ENCODE results near the gene EIF3F.

The EIF3F gene

DNA sequence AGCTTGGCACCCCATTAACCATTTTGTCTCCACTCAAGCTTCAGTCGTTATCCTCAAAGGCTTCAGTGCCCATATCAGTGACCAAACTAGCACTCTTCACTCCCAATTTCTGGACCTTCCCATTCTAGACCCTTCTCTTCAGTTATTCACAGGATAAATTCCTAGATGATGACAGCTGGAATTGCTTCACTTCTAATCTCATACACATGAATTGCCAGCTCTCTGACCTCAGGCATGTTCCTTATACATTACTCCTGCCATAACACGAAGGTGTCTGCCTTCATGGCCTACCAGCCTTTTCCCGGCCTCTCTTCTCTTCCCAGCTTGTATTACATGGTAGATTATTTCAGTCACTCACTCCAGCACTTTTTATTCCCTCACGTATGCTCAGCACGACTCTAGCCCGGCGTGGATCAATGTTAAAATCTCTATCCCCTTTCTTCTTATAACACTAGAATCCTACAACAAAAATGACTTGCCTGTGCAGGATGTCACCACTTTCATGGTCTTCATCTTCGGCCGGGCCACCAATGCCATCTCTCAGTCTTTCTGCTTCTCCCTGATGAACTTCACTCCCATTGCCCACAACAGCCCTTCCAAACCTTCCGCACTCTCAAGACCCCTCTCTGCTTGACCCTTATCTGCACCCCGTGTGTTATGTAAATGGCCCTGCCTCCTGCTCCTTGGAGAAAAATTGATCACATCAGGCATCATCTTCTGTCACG, 36.9 kb downstream of the EIF3F start:
- no peaks in the 10 kb centered on the region for H3K36me3 Mint-ChIP-seq (ENCODE audit: low read depth)
- H3K9me3 Mint-ChIP-seq: no peaks in the 10 kb centered on the region
- H3K4me1 Mint-ChIP-seq (ENCODE audit: low read depth): peaks cover 12% of the 10 kb centered on the region
- peaks cover 27% of the 10 kb centered on the region for H3K27me3 Mint-ChIP-seq
- no peak overlapping the region for H3K27ac Mint-ChIP-seq
- H3K4me3 Mint-ChIP-seq: no peak overlapping the region

DNA sequence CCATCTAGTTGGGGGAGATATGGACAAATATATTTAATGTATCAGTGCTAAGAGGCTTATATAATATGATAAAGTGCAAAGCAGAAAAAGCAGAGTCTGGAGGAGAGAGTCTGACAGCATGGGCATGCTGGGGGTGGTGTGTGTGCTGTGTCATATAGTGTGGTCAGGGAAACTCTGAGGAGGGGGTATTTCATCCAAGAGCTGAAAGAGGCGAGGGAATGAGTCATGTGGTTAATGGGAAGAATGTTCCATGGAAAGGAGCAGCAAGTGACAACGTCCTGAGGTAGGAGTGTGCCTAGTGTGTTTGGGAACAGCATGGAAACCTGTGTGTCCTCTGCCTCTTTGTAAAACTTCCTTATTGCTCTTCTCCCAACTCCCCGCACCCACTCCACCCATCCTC, 38.0 kb downstream of the EIF3F start:
- H3K36me3 Mint-ChIP-seq (ENCODE audit: low read depth): no peaks in the 10 kb centered on the region
- no peak overlapping the region for H3K27ac Mint-ChIP-seq
- H3K4me1 Mint-ChIP-seq (ENCODE audit: low read depth): peaks cover 9% of the 10 kb centered on the region
- H3K9me3 Mint-ChIP-seq: no peaks in the 10 kb centered on the region
- peaks cover 33% of the 10 kb centered on the region for H3K27me3 Mint-ChIP-seq
- no peak overlapping the region for H3K4me3 Mint-ChIP-seq

DNA sequence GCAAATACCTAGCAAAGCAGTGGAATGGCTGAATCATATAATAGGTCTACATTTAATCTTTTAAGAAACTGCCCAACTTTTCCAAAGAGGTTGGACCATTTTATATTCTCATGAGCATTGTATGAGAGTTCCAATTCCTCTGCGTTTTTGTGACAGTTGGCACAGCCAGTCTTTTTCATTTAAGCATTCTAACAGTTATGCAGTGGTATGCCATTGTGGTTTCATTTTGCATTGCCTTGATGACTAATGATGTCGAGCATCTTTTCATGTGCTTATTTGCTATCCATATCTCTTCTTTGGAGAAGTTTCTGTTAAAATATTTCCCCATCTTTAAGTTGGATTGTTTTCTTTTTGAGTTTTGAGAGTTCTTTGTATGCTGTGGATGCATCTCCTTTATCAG, 38.7 kb downstream of the EIF3F start:
- no peaks in the 10 kb centered on the region for H3K9me3 Mint-ChIP-seq
- H3K27ac Mint-ChIP-seq: no peak overlapping the region

DNA sequence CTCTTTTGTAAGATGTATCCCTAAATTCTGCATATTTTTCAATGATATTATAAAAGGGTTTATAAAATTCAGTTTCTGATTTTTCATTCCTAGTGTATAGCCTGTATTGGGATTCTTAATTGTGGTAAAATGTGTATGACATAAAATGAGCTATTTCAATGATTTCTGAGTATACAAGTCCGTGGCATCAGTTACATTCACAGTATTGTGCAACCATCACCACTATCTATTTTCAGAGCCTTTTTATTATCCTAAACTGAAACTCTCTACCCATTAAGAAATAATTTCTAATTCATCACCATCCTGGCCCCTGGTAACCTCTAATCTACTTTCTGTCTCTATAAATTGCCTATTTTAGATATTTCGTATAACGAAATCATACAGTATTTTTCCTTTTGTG, 39.8 kb downstream of the EIF3F start:
- no peaks in the 10 kb centered on the region for H3K36me3 Mint-ChIP-seq (ENCODE audit: low read depth)
- H3K9me3 Mint-ChIP-seq: no peaks in the 10 kb centered on the region
- peaks cover 29% of the 10 kb centered on the region for H3K27me3 Mint-ChIP-seq
- peaks cover 3% of the 10 kb centered on the region for H3K4me1 Mint-ChIP-seq (ENCODE audit: low read depth)
- no peak overlapping the region for H3K4me3 Mint-ChIP-seq
- H3K27ac Mint-ChIP-seq: no peak overlapping the region

More for the DNA sequence above, 38.7 kb downstream of the EIF3F start:
- H3K27me3 Mint-ChIP-seq: peaks cover 28% of the 10 kb centered on the region
- H3K4me3 Mint-ChIP-seq: no peak overlapping the region
- H3K4me1 Mint-ChIP-seq (ENCODE audit: low read depth): peaks cover 3% of the 10 kb centered on the region
- H3K36me3 Mint-ChIP-seq (ENCODE audit: low read depth): no peaks in the 10 kb centered on the region

DNA sequence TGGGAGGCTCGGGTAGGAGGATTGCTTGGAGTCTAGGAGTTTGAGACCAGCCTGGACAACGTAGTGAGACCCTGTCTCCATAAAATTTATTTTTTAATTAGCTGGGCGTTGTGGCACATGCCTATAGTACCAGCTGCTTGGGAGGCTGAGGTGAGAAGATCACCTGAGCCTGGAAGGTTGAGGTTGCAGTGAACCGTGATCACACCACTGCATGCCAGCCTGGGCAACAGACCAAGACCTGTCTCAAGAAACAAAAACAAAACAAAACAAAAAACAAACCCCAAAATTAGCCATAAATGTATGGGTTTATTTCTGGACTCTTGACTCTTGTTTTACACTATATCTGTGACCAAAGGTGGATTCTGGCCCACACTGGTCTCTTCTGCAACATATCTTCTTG, 41.6 kb downstream of the EIF3F start:
- Mint-ChIP-seq H3K4me3 (no peak overlapping the region), H3K27ac (no peak overlapping the region), H3K9me3 (no peaks in the 10 kb centered on the region), H3K27me3 (peaks cover 35% of the 10 kb centered on the region), H3K4me1 (ENCODE audit: low read depth) (peaks cover 3% of the 10 kb centered on the region), H3K36me3 (ENCODE audit: low read depth) (no peaks in the 10 kb centered on the region)

DNA sequence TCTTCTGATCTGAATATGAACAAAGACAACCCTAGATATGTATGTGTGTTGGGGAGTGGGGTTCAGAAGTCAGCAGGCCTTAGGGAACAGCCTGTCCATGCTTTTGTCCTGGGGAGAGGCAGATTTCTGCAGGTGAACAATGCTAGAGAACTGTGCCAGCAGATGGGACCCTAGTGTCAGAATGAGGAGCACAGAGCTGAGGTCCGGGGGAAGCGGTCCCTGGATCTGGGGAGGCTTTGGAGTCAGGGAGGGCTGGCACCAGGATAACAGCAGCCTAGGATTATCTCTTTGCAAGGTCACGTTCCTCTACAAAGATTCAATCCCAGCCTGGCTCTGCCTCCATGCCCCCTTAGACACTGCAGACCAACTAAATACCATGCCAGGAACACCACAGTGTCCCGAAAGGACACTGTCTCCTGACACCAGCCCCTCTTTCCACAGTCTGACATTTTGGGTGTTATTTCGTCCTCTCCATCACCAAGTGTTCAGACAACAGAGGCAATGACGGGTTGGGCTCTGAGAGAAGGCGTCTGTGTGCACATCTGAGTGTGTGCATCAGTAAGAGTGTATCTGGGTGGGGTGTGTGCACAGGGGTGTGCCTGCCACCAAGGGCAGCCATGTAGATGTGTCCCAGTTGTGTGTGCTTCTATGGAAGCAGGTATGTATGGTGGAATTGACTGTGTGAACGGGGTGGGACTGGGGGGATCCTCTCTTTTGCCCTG, 43.5 kb downstream of the EIF3F start:
- Mint-ChIP-seq H3K4me3 (no peak overlapping the region), H3K9me3 (no peaks in the 10 kb centered on the region), H3K27me3 (peaks cover 35% of the 10 kb centered on the region), H3K36me3 (ENCODE audit: low read depth) (no peaks in the 10 kb centered on the region), H3K27ac (no peak overlapping the region), H3K4me1 (ENCODE audit: low read depth) (peaks cover 3% of the 10 kb centered on the region)

DNA sequence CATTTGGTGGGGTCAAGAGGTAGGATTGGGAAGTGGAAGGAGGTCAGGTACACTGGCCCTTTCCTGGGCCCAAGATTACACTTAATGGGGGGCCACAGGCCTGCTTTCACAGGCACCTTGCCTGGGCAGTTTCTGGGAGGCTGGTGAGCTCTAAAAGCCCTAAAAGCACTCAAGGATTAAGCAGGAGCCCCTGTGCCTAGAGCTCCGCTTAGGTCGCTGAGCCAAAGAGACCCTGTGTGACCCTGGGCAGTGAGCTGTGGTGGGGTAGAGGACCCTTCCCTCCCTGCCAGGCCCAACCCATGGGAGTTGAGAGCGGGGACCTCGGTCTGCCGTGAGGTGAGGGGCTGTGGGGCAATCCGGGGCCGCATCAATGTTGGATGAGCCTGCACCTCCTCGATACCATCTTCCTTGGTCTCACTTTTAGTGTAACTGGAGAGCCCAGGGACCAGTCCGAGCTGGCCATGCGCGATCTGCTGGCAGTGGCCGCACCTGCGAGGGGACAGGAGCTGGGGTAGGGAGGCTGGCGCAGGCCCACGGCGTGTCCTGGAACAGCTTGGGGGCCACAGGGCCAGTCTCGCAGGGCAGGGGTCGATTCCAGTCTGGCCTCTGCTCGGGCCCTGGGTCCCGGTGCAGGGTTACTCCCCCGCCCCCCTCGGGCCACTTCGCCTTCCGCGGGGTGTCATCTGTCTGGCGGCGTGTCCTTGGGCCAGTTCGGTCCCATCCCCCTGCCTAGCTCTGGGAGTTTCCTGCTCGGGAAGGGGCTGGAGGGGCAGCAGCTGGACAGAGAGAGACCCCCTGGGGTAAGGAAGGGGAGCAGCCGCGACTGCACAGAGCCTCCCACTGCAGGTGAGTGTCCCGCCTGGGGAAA, 44.3 kb downstream of the EIF3F start:
- no peaks in the 10 kb centered on the region for H3K4me1 Mint-ChIP-seq (ENCODE audit: low read depth)

DNA sequence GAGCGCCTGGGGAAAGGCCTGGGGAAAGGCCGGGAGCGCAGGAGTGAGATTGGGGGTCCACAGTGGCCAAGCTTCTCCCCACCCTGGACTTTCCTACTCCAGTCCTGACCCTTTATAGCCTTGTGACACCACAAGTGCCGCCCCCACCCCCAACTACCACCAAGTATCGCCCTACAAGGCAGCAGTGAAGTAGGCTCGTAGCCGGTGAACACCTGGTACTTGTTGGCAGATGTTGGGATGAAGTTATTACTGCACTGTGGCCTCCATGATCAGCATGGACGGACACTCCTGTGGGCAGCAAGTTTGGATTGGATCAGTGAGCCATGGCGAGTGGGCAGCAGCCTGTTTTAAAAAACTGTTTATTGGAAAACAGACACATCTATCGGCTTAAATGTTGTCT, 45.0 kb downstream of the EIF3F start:
- Mint-ChIP-seq H3K27ac (no peak overlapping the region), H3K9me3 (no peaks in the 10 kb centered on the region), H3K4me1 (ENCODE audit: low read depth) (no peaks in the 10 kb centered on the region), H3K4me3 (no peak overlapping the region), H3K36me3 (ENCODE audit: low read depth) (no peaks in the 10 kb centered on the region), H3K27me3 (peaks cover 29% of the 10 kb centered on the region)

More for the DNA sequence above, 44.3 kb downstream of the EIF3F start:
- Mint-ChIP-seq H3K27me3 (peaks cover 32% of the 10 kb centered on the region), H3K4me3 (no peak overlapping the region), H3K9me3 (no peaks in the 10 kb centered on the region), H3K27ac (no peak overlapping the region), H3K36me3 (ENCODE audit: low read depth) (no peaks in the 10 kb centered on the region)

DNA sequence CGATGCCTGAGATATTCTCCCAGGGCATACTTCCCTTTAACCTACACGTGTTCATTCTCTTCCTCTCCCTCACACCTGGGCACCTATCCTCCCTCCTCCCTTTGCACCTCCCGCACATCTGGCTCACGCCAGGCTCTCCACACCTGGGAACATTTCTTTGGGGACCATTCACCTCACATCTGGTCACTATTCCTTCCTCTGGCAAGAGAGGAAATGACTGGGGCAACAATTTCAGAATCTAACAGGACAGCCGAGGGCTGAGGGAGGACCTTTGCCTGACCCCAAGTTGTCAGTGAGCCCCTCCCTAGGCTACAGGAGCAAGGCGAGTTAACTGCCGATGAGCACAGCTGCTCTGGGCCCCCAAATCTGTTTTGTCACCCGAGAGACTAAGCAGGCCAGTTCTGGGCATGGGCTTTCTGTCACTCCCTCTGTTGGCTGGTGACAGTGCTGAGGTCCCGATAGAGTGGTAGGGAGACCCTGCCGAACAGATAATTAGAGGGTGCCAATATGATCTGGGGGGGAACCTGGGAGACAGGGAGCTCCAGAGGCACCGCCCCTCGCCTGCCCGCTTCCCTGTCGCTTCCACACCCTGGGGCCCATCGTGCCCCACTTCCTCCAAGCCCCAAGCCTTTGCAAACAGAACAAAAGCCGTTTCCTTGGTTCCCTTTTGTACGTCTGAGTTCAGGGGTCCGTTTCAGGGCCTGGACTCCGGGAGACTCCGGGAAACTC, 45.6 kb downstream of the EIF3F start:
- no peaks in the 10 kb centered on the region for H3K36me3 Mint-ChIP-seq (ENCODE audit: low read depth)
- no peak overlapping the region for H3K27ac Mint-ChIP-seq
- H3K4me1 Mint-ChIP-seq (ENCODE audit: low read depth): no peaks in the 10 kb centered on the region
- no peak overlapping the region for H3K4me3 Mint-ChIP-seq
- no peaks in the 10 kb centered on the region for H3K9me3 Mint-ChIP-seq
- peaks cover 28% of the 10 kb centered on the region for H3K27me3 Mint-ChIP-seq

DNA sequence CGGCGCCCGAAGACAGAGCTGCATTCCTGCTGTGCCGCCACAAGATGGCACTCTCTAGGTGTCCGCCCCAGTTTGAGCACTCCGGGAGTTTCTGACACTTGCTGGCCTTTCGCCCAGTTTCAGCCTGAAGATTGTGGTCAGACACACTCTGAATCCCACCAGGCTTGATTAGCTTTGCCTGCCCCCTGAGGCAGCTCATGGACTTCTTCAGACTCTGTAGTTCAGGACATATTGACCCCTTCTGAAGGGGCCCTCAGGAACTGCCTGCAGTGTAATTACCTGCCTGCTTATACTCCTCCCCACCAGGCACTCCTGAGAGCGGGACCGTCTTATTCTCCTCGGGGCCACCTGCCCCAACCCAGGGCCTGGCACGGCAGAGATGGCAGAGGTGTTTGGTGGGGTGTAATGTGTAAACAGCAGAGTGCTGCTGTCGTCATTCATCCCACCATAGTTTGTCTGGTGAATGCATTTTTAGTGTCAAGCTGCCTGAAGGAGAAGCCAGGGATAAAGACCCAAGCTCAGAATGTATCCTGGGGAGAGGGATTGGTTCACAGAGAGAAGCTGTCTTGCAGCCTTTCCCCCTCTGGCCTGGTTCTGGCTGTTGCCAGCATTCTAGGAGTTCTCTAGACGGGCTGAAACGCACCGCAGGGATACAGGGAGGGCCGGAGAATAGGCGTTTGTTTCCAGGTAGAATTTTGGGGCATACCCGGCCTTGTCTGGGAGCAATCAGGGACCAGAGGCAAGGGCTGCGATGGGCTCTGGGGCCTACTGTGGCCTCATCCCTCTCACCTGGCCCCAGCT, 46.4 kb downstream of the EIF3F start:
- Mint-ChIP-seq H3K4me1 (ENCODE audit: low read depth) (no peaks in the 10 kb centered on the region), H3K9me3 (no peaks in the 10 kb centered on the region), H3K27ac (no peak overlapping the region), H3K27me3 (peaks cover 30% of the 10 kb centered on the region), H3K36me3 (ENCODE audit: low read depth) (no peaks in the 10 kb centered on the region), H3K4me3 (no peak overlapping the region)

DNA sequence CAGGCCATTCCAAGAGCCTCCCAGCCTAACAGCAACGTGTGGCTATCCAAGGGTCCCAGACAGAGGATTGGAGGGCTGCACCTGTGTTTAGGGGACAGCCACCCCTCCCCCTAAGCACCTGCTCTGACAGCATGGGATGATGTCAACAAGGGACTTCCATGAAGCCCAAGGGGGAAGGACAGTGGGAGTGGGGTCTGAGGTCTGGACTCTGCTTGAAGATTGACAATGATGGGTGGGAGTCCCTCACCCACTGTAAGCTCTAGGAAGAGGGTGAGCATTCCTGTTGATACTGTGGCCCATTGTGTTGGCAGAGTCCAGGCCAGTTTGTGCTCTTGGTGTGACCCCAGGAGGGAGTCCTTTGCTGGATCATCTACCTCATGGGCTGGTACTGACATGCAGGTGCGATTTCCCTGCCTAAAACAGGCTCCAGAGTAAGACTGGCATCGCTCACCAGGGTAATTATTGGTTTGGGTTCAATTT, 47.0 kb downstream of the EIF3F start:
- Mint-ChIP-seq H3K36me3 (ENCODE audit: low read depth) (no peaks in the 10 kb centered on the region), H3K4me3 (no peak overlapping the region), H3K4me1 (ENCODE audit: low read depth) (no peaks in the 10 kb centered on the region), H3K27me3 (peaks cover 27% of the 10 kb centered on the region), H3K27ac (no peak overlapping the region), H3K9me3 (no peaks in the 10 kb centered on the region)

DNA sequence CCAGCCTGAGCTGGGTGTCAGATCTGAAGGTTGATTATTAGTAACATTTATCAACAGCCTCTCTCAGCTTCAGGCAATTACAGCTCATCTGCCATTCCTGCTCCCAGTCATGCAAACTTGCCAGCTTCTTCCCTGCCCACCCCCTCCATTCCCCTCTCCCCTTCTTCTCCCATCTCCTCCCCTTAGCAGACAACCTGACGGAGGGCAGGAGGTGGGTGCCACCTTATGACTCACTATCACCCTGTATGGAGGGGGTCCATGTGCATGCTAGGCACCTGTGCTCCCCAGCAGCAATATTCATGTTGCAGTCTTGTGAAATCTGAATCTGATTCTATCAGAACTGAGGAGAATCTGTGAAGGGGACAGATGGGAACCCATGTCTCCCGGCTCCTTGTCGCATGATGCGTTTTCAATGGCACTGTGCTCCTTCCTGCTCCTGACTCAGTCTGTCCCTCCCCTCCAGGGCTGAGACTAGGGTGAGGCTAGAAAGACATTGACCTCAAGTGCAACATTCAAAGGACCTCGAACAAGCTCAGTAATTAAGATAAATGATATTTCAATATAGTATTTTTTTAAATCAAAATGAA, 47.6 kb downstream of the EIF3F start:
- Mint-ChIP-seq H3K9me3 (no peaks in the 10 kb centered on the region), H3K4me1 (ENCODE audit: low read depth) (no peaks in the 10 kb centered on the region), H3K27ac (no peak overlapping the region), H3K36me3 (ENCODE audit: low read depth) (no peaks in the 10 kb centered on the region), H3K27me3 (peaks cover 23% of the 10 kb centered on the region), H3K4me3 (no peak overlapping the region)

DNA sequence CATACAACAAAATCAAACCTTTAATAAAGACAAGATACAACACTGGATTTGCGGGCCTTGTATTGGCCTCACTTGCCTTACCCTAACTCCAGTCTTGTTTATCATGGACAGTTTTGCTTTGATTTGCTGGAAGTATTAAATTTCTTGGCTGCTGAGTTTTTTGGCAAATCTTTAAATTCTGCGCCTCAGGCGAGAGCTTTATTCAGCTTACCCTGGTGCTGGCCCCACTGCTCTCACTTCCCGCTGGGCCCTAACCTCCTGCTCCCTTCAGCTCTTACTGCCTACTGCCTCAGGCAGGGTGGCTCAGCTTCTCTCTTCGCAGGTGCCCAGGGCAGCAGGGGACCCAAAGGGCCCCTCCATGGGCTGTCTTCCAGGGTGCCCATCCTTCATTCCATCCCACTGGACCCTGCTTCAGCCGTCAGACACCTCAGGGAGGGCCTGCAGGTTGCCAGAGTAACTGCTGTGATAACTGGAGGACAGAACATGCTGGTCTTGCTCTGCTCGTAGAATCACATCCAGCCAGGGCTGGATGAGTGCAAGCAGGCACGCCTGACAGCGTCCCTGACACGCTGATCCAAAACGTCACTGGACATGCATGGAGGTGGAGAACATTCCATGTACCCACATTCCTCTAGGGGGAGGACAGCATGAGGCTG, 48.2 kb downstream of the EIF3F start:
- H3K36me3 Mint-ChIP-seq (ENCODE audit: low read depth): no peaks in the 10 kb centered on the region
- H3K4me3 Mint-ChIP-seq: no peak overlapping the region
- peaks cover 20% of the 10 kb centered on the region for H3K27me3 Mint-ChIP-seq
- H3K4me1 Mint-ChIP-seq (ENCODE audit: low read depth): no peaks in the 10 kb centered on the region
- H3K27ac Mint-ChIP-seq: no peak overlapping the region
- H3K9me3 Mint-ChIP-seq: no peaks in the 10 kb centered on the region

Measured in stimulated activated naive CD8-positive, alpha-beta T cell treated with anti-CD3 and anti-CD28 coated beads, Interleukin-15, Interleukin-2, amounts not matched to agents 100 ng/mL and 50 ng/mL, for 24 hours (primary cell).